Body of pancreas (tissue), 4 donors: ENCODE measurements around the gene NGRN.

ENCODE experiments used
- CTCF ChIP-seq, 7 experiments: fragments of 450-650 bp in 4 of 7; fragments of 200-600 bp in 3 of 7; sonication (generic) in 3 of 7; IDR thresholded peaks; one replicate each; pipeline ENCODE4 v1.5.1; 2016 to 2019; ENCODE audit warnings: antibody characterized with exemption in 7 of 7
- POLR2A ChIP-seq, 3 donors: fragments of 450-650 bp; IDR thresholded peaks; one replicate each; pipeline ENCODE4 v1.6.1; 2016; ENCODE audit warnings: antibody characterized with exemption in 3 of 3, mild to moderate bottlenecking in 2 of 3

GRCh38 chr15:90230610-90231009, 34.9 kb upstream of the NGRN start:
- TF ChIP-seq POLR2A (IDR thresholded peaks at IDR 0.05): no peak
- TF ChIP-seq CTCF (IDR thresholded peaks at IDR 0.05): no peak
